ENCODE data around the gene SRXN1.

DNA sequence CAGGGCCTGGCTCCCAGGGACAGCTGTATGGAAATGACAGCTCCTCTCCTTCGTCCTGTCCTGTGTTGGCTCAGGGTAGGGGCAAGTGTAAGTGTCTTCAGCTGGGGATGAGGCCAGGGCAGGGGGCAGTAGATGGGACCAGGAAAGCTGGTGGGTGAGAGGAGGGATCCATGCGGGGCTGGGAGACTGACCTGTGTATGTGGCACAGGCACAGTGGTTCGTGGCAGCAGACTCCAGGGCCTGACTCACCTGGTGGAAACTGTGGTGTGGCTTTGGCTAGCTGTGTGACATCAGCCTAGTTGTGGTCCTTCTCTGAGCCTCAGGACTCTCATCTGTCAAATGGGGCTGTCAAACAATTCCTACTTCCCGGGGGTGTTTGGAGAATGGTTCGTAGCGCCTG, 36.3 kb upstream of the SRXN1 start:
- TF ChIP-seq BCL11A (tag by site-specific recombination; IDR thresholded peaks at IDR 0.05; ENCODE audit: low read depth) (no peak), IKZF3 (tag by site-specific recombination; IDR thresholded peaks at IDR 0.05) (no peak), ZNF768 (tag by site-specific recombination; IDR thresholded peaks at IDR 0.05) (no peak), ZNF792 (tag by site-specific recombination; IDR thresholded peaks at IDR 0.05) (no peak), ZSCAN4 (tag by site-specific recombination; IDR thresholded peaks at IDR 0.05) (no peak), ZNF571 (tag by site-specific recombination; IDR thresholded peaks at IDR 0.05) (no peak), ZNF501 (tag by site-specific recombination; IDR thresholded peaks at IDR 0.05) (no peak), SCRT2 (tag by site-specific recombination; IDR thresholded peaks at IDR 0.05) (no peak), ZBTB7A (tag by site-specific recombination; IDR thresholded peaks at IDR 0.05; ENCODE audit: low read depth) (no peak), PRDM4 (tag by site-specific recombination; IDR thresholded peaks at IDR 0.05) (no peak), ZFP69B (tag by site-specific recombination; IDR thresholded peaks at IDR 0.05) (no peak), YY1 (tag by site-specific recombination; IDR thresholded peaks at IDR 0.05) (no peak)
- TF ChIP-seq, protein P1, sequence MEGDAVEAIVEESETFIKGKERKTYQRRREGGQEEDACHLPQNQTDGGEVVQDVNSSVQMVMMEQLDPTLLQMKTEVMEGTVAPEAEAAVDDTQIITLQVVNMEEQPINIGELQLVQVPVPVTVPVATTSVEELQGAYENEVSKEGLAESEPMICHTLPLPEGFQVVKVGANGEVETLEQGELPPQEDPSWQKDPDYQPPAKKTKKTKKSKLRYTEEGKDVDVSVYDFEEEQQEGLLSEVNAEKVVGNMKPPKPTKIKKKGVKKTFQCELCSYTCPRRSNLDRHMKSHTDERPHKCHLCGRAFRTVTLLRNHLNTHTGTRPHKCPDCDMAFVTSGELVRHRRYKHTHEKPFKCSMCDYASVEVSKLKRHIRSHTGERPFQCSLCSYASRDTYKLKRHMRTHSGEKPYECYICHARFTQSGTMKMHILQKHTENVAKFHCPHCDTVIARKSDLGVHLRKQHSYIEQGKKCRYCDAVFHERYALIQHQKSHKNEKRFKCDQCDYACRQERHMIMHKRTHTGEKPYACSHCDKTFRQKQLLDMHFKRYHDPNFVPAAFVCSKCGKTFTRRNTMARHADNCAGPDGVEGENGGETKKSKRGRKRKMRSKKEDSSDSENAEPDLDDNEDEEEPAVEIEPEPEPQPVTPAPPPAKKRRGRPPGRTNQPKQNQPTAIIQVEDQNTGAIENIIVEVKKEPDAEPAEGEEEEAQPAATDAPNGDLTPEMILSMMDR (tag by site-specific recombination; IDR thresholded peaks at IDR 0.05), result no peak

Data from HEK293 (cell line).